K562 (cell line): Measurements from ENCODE around the gene DPH6. TPM values are rescaled to one million over a fixed set of nuclear protein-coding genes. Genes with fewer than 3 reads are reported as not detected.

Source experiments
- ATAC-seq: fragments of 200-7000 bp; cut with Tn5 transposase; 3 replicates; pipeline ENCODE4 v1.9.1; 2020; ENCODE audit warnings: moderate library complexity
- BruUV-seq: library from RNA; stranded (reverse); fragments of 400-500 nt; replicated peaks from 2 replicates; lab custom pipeline; 2021; lab: Mats Ljungman, UMichigan
- CTCF ChIA-PET: fragments of 300-600 bp; formaldehyde crosslinking; extraction: SDS; loops from one replicate; lab custom pipeline; 2021; ENCODE audit warnings: low intra/inter-chr PET ratio; lab: Yijun Ruan, JAX
- POLR2A ChIA-PET: fragments of 300-600, 350-650 bp; sonication (Branson Sonifier 250); formaldehyde crosslinking; extraction: SDS; loops from one replicate; lab custom pipeline; 2021; ENCODE audit warnings: antibody characterized with exemption, inconsistent platforms; lab: Yijun Ruan, JAX
- DNase-seq, 4 experiments: peaks; one replicate each; pipeline versions ENCODE4 v3.0.0 to v3.0.0-alpha.2; 2011 to 2018; ENCODE audit warnings: low spot score in 3 of 4, mixed read lengths in 3 of 4; ENCODE audit errors: extremely low read depth in 1 of 4
- FAIRE-seq: peaks from 2 replicates; lab custom pipeline; 2011; peaks lifted over from hg19 to GRCh38; lab: Jason Lieb, UNC
- H2AFZ ChIP-seq: 2 replicates; pipeline ENCODE4 v1.6.0; 2011; ENCODE audit warnings: low read depth, low read length, control low read depth, inconsistent platforms
- H3K27ac ChIP-seq: fragments of 200-600 bp; 3 replicates; pipeline ENCODE4 v1.8.0; 2011; ENCODE audit warnings: low read depth, mild to moderate bottlenecking, control low read depth, inconsistent platforms, low read length, moderate library complexity, mixed read lengths; ENCODE audit errors: extremely low read depth
- H3K27me3 ChIP-seq, 2 experiments: fragments of 300-600 bp in 1 of 2; 2 replicates in 1 of 2; 3 replicates in 1 of 2; pipeline versions ENCODE4 v1.6.0 to v1.8.0; 2011; ENCODE audit warnings: inconsistent platforms in 2 of 2, low read length in 2 of 2, mild to moderate bottlenecking in 1 of 2, mixed read lengths in 1 of 2, moderate library complexity in 1 of 2; ENCODE audit not compliant: control insufficient read depth in 2 of 2, insufficient read depth in 2 of 2
- H3K36me3 ChIP-seq: fragments of 300-600 bp; 3 replicates; pipeline ENCODE4 v1.8.0; 2011; ENCODE audit warnings: mild to moderate bottlenecking, low read length, inconsistent platforms; ENCODE audit not compliant: control insufficient read depth, insufficient read depth
- H3K4me1 ChIP-seq, 2 experiments: fragments of 200-600 bp in 1 of 2; replicated peaks in 1 of 2; 2 replicates in 1 of 2; 3 replicates in 1 of 2; pipeline versions ENCODE4 v1.5.1 to v1.8.0; 2011; ENCODE audit warnings: inconsistent platforms in 2 of 2, low read length in 2 of 2, mild to moderate bottlenecking in 1 of 2, mixed read lengths in 1 of 2, moderate library complexity in 1 of 2; ENCODE audit not compliant: control insufficient read depth in 2 of 2, insufficient read depth in 2 of 2
- H3K4me2 ChIP-seq: 2 replicates; pipeline ENCODE4 v1.6.1; 2011; ENCODE audit warnings: low read length, control low read depth, inconsistent platforms, mixed read lengths; ENCODE audit not compliant: insufficient read depth
- H3K4me3 ChIP-seq: fragments of 200-600 bp; sonication (generic), shearing (Covaris generic); 2 replicates; pipeline ENCODE4 v1.5.1; 2016; ENCODE audit warnings: control low read depth, inconsistent platforms
- H3K79me2 ChIP-seq: fragments of 200-600 bp; 3 replicates; pipeline ENCODE4 v1.8.0; 2011; ENCODE audit warnings: low read length, inconsistent platforms; ENCODE audit not compliant: control insufficient read depth, insufficient read depth
- H3K9ac ChIP-seq, 2 experiments: 2 replicates each; pipeline versions ENCODE4 v1.6.0 to v1.6.1; 2011; ENCODE audit warnings: low read depth in 2 of 2, low read length in 2 of 2, control low read depth in 1 of 2, inconsistent platforms in 1 of 2, mild to moderate bottlenecking in 1 of 2, mixed read lengths in 1 of 2; ENCODE audit not compliant: insufficient read depth in 1 of 2
- H3K9me1 ChIP-seq: one replicate; pipeline ENCODE4 v1.6.0; 2011; ENCODE audit warnings: inconsistent platforms, mild to moderate bottlenecking, low read length, moderate library complexity; ENCODE audit not compliant: control insufficient read depth, insufficient read depth
- H3K9me3 ChIP-seq: replicated peaks from 2 replicates; pipeline ENCODE4 v1.5.1; 2011; ENCODE audit warnings: low read depth, low read length, inconsistent platforms; ENCODE audit not compliant: control insufficient read depth, insufficient read depth
- H4K20me1 ChIP-seq: replicated peaks from 2 replicates; pipeline ENCODE4 v1.6.1; 2011; ENCODE audit warnings: low read length, inconsistent platforms, mixed read lengths; ENCODE audit not compliant: control insufficient read depth, insufficient read depth
- GABPB2 ChIP-seq: fragments of 250-450 bp; sonication (Bioruptor Pico); conservative IDR thresholded peaks from 2 replicates; pipeline ENCODE4 v1.5.1; 2021; ENCODE audit warnings: mild to moderate bottlenecking
- GATA2 ChIP-seq: sonication (generic); formaldehyde crosslinking; IDR thresholded peaks from 2 replicates; pipeline ENCODE4 v1.4.0; 2020; ENCODE audit warnings: mild to moderate bottlenecking, missing genetic modification reagents
- NCOA2 ChIP-seq, 2 experiments: fragments of 450-650 bp; IDR thresholded peaks; 2 replicates each; pipeline ENCODE4 v1.6.1; 2018; ENCODE audit warnings: mild to moderate bottlenecking in 2 of 2, moderate library complexity in 1 of 2; ENCODE audit not compliant: partially characterized antibody in 2 of 2
- POLR3G ChIP-seq: IDR thresholded peaks from 2 replicates; pipeline ENCODE4 v1.6.1; 2011; ENCODE audit not compliant: insufficient read length, insufficient replicate concordance; ENCODE audit errors: extremely low read depth
- PURB ChIP-seq: sonication (generic); formaldehyde crosslinking; IDR thresholded peaks from 2 replicates; pipeline ENCODE4 v1.9.0; 2021; ENCODE audit warnings: low read depth, mild to moderate bottlenecking, missing genetic modification reagents
- SIRT6 ChIP-seq: IDR thresholded peaks from one replicate; pipeline ENCODE4 v1.6.1; 2012; ENCODE audit warnings: low read depth, mild to moderate bottlenecking, control low read depth, inconsistent platforms, low read length, moderate library complexity
- WHSC1 ChIP-seq: IDR thresholded peaks from one replicate; pipeline ENCODE4 v1.6.1; 2012; ENCODE audit warnings: low read length, control low read depth, inconsistent platforms
- ZNF696 ChIP-seq: fragments of 250-450 bp; sonication (Bioruptor Pico); conservative IDR thresholded peaks from 2 replicates; pipeline ENCODE4 v1.4.0; 2020; ENCODE audit warnings: mild to moderate bottlenecking, moderate library complexity
- WGBS: fragments of 100-300 bp; shearing (Covaris generic); methylation state at CpG from one replicate; pipeline ENCODE4 v1.1.6; 2016; ENCODE audit warnings: low coverage, mixed read lengths; ENCODE audit not compliant: insufficient coverage; ENCODE audit errors: missing lambda C conversion rate; 5-methylcytosine and 5-hydroxymethylcytosine counted together
- in situ Hi-C: fragments of 300-500 bp; cut with MboI; formaldehyde crosslinking; loops from 4 replicates; pipeline ENCODE4 v1.15.0; 2018; ENCODE audit warnings: inconsistent platforms, mixed read lengths
- intact Hi-C: fragments of 100-400 bp; cut with micrococcal nuclease; formaldehyde crosslinking; loops from 2 replicates; pipeline ENCODE4 v1.14.2; 2022
- polyA plus RNA-seq, 8 experiments: library from polyadenylated mRNA; depleted of rRNA in 4 of 8; stranded (reverse) in 5 of 8; unstranded in 3 of 8; fragments of >200 nt; fragmentation: Nextera tagmentation in 2 of 8; fragmentation: Illumina TruSeq in 1 of 8; extraction: Ambion mirVana in 2 of 8; extraction: Trizol in 1 of 8; gene quantifications; 2 replicates each; pipeline versions ENCODE4 v1.2.1 to v1.2.3, GENCODE V29; 2011 to 2014; ENCODE audit warnings: inconsistent platforms in 1 of 8, missing spikeins in 1 of 8
- total RNA-seq, 7 experiments: library from RNA; depleted of rRNA in 6 of 7; stranded (reverse); fragments of >200 nt in 6 of 7; fragmentation: Illumina TruSeq in 2 of 7; extraction: Trizol in 2 of 7; gene quantifications; 2 replicates each; pipeline versions ENCODE4 v1.2.1 to v1.2.3, GENCODE V29; 2011 to 2021; ENCODE audit warnings: low replicate concordance in 1 of 7
- TF ChIP-seq, protein P1 (sequence below): fragments of 450-650 bp; formaldehyde crosslinking; conservative IDR thresholded peaks from 2 replicates; pipeline ENCODE4 v1.4.0; 2022; ENCODE audit warnings: mild to moderate bottlenecking, missing genetic modification characterization
- TF ChIP-seq, protein P2 (sequence below), 2 experiments: fragments of 450-650 bp; IDR thresholded peaks; 2 replicates each; pipeline ENCODE4 v1.6.1; 2016
- TF ChIP-seq, protein P3 (sequence below): fragments of 450-650 bp; IDR thresholded peaks from 2 replicates; pipeline ENCODE4 v1.6.1; 2016; ENCODE audit warnings: mild to moderate bottlenecking

The DPH6 gene
- total and polyA plus RNA-seq, 9 of the 15 experiments (the other 6 are each of a cell fraction or from before 2014, with no cell fraction given), result 10.1 to 69.1 (median 18.8) TPM

DNA sequence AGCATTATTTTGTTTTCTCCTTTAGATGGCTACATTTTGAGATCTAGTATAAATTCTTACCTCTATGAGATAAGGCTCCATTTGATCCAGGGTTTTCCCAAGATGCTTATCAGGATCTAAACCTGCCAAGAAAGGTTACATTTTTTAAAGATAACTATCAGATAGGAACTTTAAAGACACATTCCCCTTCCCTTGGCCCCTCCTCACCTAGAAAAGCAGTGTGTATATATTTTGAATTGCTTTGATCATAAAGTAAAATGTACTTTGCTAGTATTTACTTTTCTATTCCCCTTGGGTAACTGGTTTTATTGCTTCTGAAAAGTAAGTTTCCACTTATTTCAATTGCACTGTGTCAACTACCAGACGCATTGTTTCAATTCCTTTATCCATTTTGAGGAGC is 135.2 kb downstream of the DPH6 start:
- WGBS, result 46% methylated on average over 1 of the region's 1 CpG
- intact Hi-C loops (no loop called here), in situ Hi-C loops (no loop called here)
- no peak for TF ChIP-seq PURB (CRISPR knock-in tag)
- Histone ChIP-seq H4K20me1 (no peaks in the 10 kb centered on the region), H3K4me1 (no peaks in the 10 kb centered on the region), H3K9me3 (no peaks in the 10 kb centered on the region), H3K36me3 (no peaks in the 10 kb centered on the region), H3K27ac (no peak overlapping the region), H3K9ac (no peak overlapping the region), H3K27me3 (no peaks in the 10 kb centered on the region), H3K79me2 (no peaks in the 10 kb centered on the region), H3K9me1 (no peaks in the 10 kb centered on the region), H3K4me3 (no peak overlapping the region), H3K4me2 (no peak overlapping the region), H2AFZ (no peak overlapping the region)
- ATAC-seq, result no peak
- POLR2A ChIA-PET, result no interaction called here
- no TSS peak for BruUV-seq
- CTCF ChIA-PET, result no interaction called here
- FAIRE-seq, result no peak
- no peak for DNase-seq

DNA sequence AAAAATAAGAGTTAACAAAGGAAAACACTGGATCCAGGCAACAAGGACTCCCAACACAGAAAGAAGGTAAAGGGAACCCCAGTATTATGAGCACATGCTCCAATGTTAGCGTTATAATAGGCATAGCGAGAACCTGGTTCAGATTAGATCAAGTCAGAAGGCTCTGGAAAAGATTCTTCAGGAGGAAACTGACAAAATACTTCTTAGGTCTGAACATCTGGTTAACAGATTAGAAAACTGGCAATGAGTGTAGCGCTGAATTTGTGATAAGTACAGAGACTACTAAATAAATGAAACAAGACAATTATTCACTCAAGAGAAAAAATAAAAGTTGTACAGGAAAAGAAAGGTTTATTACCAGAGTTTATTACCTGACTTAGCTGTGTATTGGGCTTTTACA is 146.1 kb downstream of the DPH6 start:
- Histone ChIP-seq H2AFZ (no peak overlapping the region), H3K4me3 (no peak overlapping the region), H3K36me3 (no peaks in the 10 kb centered on the region), H3K9me1 (no peaks in the 10 kb centered on the region), H4K20me1 (no peaks in the 10 kb centered on the region), H3K79me2 (no peaks in the 10 kb centered on the region), H3K4me2 (no peak overlapping the region), H3K9ac (no peak overlapping the region), H3K27me3 (no peaks in the 10 kb centered on the region), H3K9me3 (no peaks in the 10 kb centered on the region), H3K27ac (no peak overlapping the region), H3K4me1 (no peaks in the 10 kb centered on the region)
- CTCF ChIA-PET, result no interaction called here
- BruUV-seq, result no TSS peak
- in situ Hi-C loops, result no loop called here
- FAIRE-seq, result no peak
- WGBS, result 21% methylated on average over 3 of the region's 3 CpGs
- ATAC-seq, result no peak
- intact Hi-C loops, result no loop called here
- DNase-seq, result no peak
- POLR2A ChIA-PET, result interaction anchor here (1.0 kb wide), 1 partner anchor 129 kb away, joined by 4 read pairs; no protein-coding TSS in a partner anchor
- no peak for TF ChIP-seq WHSC1
- TF ChIP-seq, protein P1, sequence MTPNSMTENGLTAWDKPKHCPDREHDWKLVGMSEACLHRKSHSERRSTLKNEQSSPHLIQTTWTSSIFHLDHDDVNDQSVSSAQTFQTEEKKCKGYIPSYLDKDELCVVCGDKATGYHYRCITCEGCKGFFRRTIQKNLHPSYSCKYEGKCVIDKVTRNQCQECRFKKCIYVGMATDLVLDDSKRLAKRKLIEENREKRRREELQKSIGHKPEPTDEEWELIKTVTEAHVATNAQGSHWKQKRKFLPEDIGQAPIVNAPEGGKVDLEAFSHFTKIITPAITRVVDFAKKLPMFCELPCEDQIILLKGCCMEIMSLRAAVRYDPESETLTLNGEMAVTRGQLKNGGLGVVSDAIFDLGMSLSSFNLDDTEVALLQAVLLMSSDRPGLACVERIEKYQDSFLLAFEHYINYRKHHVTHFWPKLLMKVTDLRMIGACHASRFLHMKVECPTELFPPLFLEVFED (CRISPR knock-in tag), result no peak
- TF ChIP-seq ZNF696, result no peak
- no peak for TF ChIP-seq NCOA2 (IDR thresholded peaks at IDR 0.05; ENCODE audit: partially characterized antibody in 2 of 2)
- TF ChIP-seq, protein P2, sequence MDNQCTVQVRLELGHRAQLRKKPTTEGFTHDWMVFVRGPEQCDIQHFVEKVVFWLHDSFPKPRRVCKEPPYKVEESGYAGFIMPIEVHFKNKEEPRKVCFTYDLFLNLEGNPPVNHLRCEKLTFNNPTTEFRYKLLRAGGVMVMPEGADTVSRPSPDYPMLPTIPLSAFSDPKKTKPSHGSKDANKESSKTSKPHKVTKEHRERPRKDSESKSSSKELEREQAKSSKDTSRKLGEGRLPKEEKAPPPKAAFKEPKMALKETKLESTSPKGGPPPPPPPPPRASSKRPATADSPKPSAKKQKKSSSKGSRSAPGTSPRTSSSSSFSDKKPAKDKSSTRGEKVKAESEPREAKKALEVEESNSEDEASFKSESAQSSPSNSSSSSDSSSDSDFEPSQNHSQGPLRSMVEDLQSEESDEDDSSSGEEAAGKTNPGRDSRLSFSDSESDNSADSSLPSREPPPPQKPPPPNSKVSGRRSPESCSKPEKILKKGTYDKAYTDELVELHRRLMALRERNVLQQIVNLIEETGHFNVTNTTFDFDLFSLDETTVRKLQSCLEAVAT (IDR thresholded peaks at IDR 0.05), result no peak
- no peak for TF ChIP-seq SIRT6
- no peak for TF ChIP-seq GABPB2 (CRISPR knock-in tag)
- TF ChIP-seq GATA2 (CRISPR knock-in tag), result no peak
- TF ChIP-seq POLR3G, result no peak
- TF ChIP-seq, protein P3, sequence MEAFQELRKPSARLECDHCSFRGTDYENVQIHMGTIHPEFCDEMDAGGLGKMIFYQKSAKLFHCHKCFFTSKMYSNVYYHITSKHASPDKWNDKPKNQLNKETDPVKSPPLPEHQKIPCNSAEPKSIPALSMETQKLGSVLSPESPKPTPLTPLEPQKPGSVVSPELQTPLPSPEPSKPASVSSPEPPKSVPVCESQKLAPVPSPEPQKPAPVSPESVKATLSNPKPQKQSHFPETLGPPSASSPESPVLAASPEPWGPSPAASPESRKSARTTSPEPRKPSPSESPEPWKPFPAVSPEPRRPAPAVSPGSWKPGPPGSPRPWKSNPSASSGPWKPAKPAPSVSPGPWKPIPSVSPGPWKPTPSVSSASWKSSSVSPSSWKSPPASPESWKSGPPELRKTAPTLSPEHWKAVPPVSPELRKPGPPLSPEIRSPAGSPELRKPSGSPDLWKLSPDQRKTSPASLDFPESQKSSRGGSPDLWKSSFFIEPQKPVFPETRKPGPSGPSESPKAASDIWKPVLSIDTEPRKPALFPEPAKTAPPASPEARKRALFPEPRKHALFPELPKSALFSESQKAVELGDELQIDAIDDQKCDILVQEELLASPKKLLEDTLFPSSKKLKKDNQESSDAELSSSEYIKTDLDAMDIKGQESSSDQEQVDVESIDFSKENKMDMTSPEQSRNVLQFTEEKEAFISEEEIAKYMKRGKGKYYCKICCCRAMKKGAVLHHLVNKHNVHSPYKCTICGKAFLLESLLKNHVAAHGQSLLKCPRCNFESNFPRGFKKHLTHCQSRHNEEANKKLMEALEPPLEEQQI, result no peak
